ENCODE measurements around the gene ABL1.

DNA sequence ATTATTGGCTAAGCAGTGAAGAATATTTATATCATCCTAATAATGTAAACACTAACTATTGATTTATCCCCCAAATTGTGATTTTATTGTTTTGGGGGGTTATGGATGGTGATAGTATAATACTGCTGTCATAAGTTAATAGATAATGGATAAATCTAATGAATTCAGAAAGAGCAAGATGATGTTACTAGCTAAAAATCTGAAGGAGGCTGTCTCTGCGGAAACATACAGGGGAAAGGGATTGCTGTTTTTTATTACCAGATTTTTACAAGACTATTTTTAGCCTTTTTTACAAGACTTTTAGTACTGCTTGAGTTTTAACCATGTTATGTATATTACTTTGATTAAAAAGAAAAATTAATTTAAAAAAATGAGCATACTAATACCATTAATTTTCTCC is 5.3 kb upstream of the ABL1 start:
- TF ChIP-seq, protein P1, sequence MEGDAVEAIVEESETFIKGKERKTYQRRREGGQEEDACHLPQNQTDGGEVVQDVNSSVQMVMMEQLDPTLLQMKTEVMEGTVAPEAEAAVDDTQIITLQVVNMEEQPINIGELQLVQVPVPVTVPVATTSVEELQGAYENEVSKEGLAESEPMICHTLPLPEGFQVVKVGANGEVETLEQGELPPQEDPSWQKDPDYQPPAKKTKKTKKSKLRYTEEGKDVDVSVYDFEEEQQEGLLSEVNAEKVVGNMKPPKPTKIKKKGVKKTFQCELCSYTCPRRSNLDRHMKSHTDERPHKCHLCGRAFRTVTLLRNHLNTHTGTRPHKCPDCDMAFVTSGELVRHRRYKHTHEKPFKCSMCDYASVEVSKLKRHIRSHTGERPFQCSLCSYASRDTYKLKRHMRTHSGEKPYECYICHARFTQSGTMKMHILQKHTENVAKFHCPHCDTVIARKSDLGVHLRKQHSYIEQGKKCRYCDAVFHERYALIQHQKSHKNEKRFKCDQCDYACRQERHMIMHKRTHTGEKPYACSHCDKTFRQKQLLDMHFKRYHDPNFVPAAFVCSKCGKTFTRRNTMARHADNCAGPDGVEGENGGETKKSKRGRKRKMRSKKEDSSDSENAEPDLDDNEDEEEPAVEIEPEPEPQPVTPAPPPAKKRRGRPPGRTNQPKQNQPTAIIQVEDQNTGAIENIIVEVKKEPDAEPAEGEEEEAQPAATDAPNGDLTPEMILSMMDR (IDR thresholded peaks at IDR 0.05): no peak
- no peak for TF ChIP-seq POLR2A (IDR thresholded peaks at IDR 0.05; ENCODE audit: low read depth)
